ENCODE results near the gene RAE1. TPM values are rescaled to one million over a fixed set of nuclear protein-coding genes. Genes with fewer than 3 reads are reported as not detected.

The RAE1 gene
- total and polyA plus RNA-seq, 2 of the 8 experiments (the other 6 are each of a cell fraction or from before 2014, with no cell fraction given), result 35.9 to 44.9 TPM

DNA sequence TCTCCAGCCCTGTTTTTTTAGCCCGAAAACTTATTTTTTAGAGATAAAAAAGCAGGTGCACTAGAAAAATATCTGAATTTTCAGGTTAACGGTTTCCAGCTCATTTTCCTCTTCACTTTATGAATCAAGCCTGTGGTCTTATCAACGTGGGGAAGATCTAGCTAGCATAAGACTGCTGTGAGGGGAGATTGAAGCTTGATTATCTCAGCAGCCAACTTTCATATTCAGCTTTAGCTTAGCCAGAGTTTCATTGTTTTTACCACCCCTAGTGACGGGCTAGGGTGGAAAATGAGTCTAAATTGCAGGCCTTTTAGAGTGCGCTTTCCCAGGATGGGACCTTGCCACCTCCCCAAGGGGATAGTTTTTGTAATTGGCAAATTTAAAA lies 28.2 kb downstream of the RAE1 start:
- H2AK5ac ChIP-seq (ENCODE audit: low read depth, low read length), result no peak overlapping the region
- DNase-seq (ENCODE audit: low read depth in 1 of 2, low spot score in 2 of 2) (no peak), FAIRE-seq (no peak)
- no peaks in the 10 kb centered on the region for H3K79me2 ChIP-seq (ENCODE audit: control insufficient read depth in 1 of 2, insufficient read depth in 2 of 2, low read length in 2 of 2)
- H3K27ac ChIP-seq (ENCODE audit: low read depth, low read length), result no peak overlapping the region
- H2BK5ac ChIP-seq (ENCODE audit: low read depth, low read length), result no peak overlapping the region
- no peak overlapping the region for H4K91ac ChIP-seq (replicated peaks; ENCODE audit: insufficient read length, low read length)
- no peak overlapping the region for H2AFZ ChIP-seq (ENCODE audit: low read length)
- no peaks in the 10 kb centered on the region for H3K27me3 ChIP-seq (replicated peaks in 1 of 4; ENCODE audit: control insufficient read depth in 3 of 4, extremely low read depth in 1 of 4, insufficient read depth in 3 of 4, low read length in 3 of 4)
- no peaks in the 10 kb centered on the region for H3K9me3 ChIP-seq (ENCODE audit: insufficient read depth in 2 of 2, low read depth in 1 of 2, low read length in 1 of 2)
- H2BK12ac ChIP-seq (ENCODE audit: low read depth, low read length), result no peak overlapping the region
- H3K18ac ChIP-seq (ENCODE audit: extremely low read depth, low read length), result no peak overlapping the region
- no peaks in the 10 kb centered on the region for H3K23me2 ChIP-seq (ENCODE audit: low read depth, low read length)
- H3K4me2 ChIP-seq (ENCODE audit: insufficient read depth in 1 of 2, low read depth in 2 of 2, low read length in 2 of 2), result no peak overlapping the region
- no peak overlapping the region for H2BK20ac ChIP-seq (ENCODE audit: low read length)
- ChIA-PET POLR2A (ENCODE audit: partially characterized antibody) (interaction anchor here (0.7 kb wide), 1 partner anchor 33 kb away, joined by 3 read pairs; no protein-coding TSS in a partner anchor), CTCF (ENCODE audit: partially characterized antibody) (interaction anchor here (0.9 to 1.6 kb wide), 7 partner anchors 10 to 287 kb away, joined by 3 to 5 read pairs (median 4); no protein-coding TSS in a partner anchor)
- 90% methylated on average over 5 of the region's 5 CpGs; no CpG with 5 or more reads in 1 of the 2 experiments for WGBS, 2 experiments (ENCODE audit: extremely low coverage in 1 of 2, insufficient coverage in 1 of 2, insufficient read length in 1 of 2, insufficient replicate concordance in 2 of 2, low coverage in 1 of 2, low lambda C conversion rate in 2 of 2, missing lambda C conversion rate in 1 of 2)
- H2BK15ac ChIP-seq (ENCODE audit: low read length), result no peak overlapping the region
- H3K9ac ChIP-seq (replicated peaks in 1 of 4; ENCODE audit: extremely low read depth in 1 of 4, low read depth in 3 of 4, low read length in 3 of 4), result no peak overlapping the region
- H3K79me1 ChIP-seq (ENCODE audit: low read depth, low read length), result peaks cover 3% of the 10 kb centered on the region; the same call in 1 of the 2 replicates
- H4K5ac ChIP-seq (ENCODE audit: insufficient read length, low read depth, low read length), result no peak overlapping the region
- TF ChIP-seq CTBP2 (IDR thresholded peaks at IDR 0.05; ENCODE audit: borderline replicate concordance, insufficient read depth, insufficient read length, low read length) (no peak), HDAC2 (IDR thresholded peaks at IDR 0.05; ENCODE audit: borderline replicate concordance in 1 of 2, low read depth in 2 of 2, low read length in 2 of 2) (no peak), SIN3A (conservative IDR thresholded peaks at IDR 0.05 in 1 of 2, IDR thresholded peaks at IDR 0.05 in 1 of 2; ENCODE audit: low read depth in 1 of 2, low read length in 2 of 2) (no peak), POU5F1 (IDR thresholded peaks at IDR 0.05; ENCODE audit: low read depth, low read length) (no peak), SP4 (IDR thresholded peaks at IDR 0.05; ENCODE audit: low read length) (no peak)
- no peak overlapping the region for H4K8ac ChIP-seq (ENCODE audit: extremely low read depth, insufficient read depth, low read length)
- H4K20me1 ChIP-seq (replicated peaks in 1 of 2; ENCODE audit: control insufficient read depth in 1 of 2, insufficient read depth in 2 of 2, low read length in 2 of 2), result peaks cover 0 to 3% of the 10 kb centered on the region in 2 experiments
- H3K23ac ChIP-seq (ENCODE audit: insufficient read length), result no peak overlapping the region
- no peak overlapping the region for H3K4ac ChIP-seq (replicated peaks; ENCODE audit: insufficient read length, low read depth, low read length)
- H3K4me3 ChIP-seq (ENCODE audit: extremely low read depth in 1 of 4, insufficient read depth in 2 of 4, low read depth in 3 of 4, low read length in 4 of 4), result no peak overlapping the region
- H3K14ac ChIP-seq (ENCODE audit: insufficient read length), result no peak overlapping the region
- no peak overlapping the region for H3K56ac ChIP-seq (replicated peaks; ENCODE audit: insufficient read length, low read depth, low read length)
- H3K36me3 ChIP-seq (ENCODE audit: control insufficient read depth in 2 of 4, insufficient read depth in 4 of 4, low read length in 3 of 4), result peaks cover 9 to 28% (median 23%) of the 10 kb centered on the region in 4 experiments; a peak in 6 of 8 replicates
- H2BK120ac ChIP-seq (replicated peaks; ENCODE audit: low read depth, low read length), result no peak overlapping the region
- peaks cover 0 to 7% (median 3%) of the 10 kb centered on the region in 4 experiments; a peak in 3 of 7 replicates for H3K4me1 ChIP-seq (replicated peaks in 1 of 4; ENCODE audit: control insufficient read depth in 3 of 4, insufficient read depth in 4 of 4, low read length in 3 of 4)

Data from H1 (cell line).